Endothelial cell of umbilical vein (primary cell): ENCODE results near the gene NPDC1. TPM values are rescaled to one million over a fixed set of nuclear protein-coding genes. Genes with fewer than 3 reads are reported as not detected.

Experiments
- BruUV-seq: library from RNA; stranded (reverse); fragments of 400-500 nt; replicated peaks from 2 replicates; lab custom pipeline; 2021; lab: Mats Ljungman, UMichigan
- CTCF ChIA-PET: fragments of 300-600, 350-600 bp; sonication (Branson Sonifier 250); formaldehyde crosslinking; loops from one replicate; lab custom pipeline; 2021; ENCODE audit warnings: antibody characterized with exemption, inconsistent platforms; lab: Charles Lee
- POLR2A ChIA-PET: fragments of 300-600, 350-600 bp; sonication (Branson Sonifier 250); formaldehyde crosslinking; loops from one replicate; lab custom pipeline; 2021; ENCODE audit warnings: antibody characterized with exemption, inconsistent platforms; lab: Charles Lee
- DNase-seq: peaks from one replicate; pipeline ENCODE4 v3.0.0-alpha.2; 2011; ENCODE audit warnings: low read depth, low spot score
- FAIRE-seq: peaks from 2 replicates; lab custom pipeline; 2011; peaks lifted over from hg19 to GRCh38; lab: Jason Lieb, UNC
- H2AFZ ChIP-seq: 2 replicates; pipeline ENCODE4 v1.6.0; 2012; ENCODE audit warnings: low read depth, low read length, control low read depth, inconsistent platforms
- H3K27ac ChIP-seq: 2 replicates; pipeline ENCODE4 v1.5.1; 2011; ENCODE audit warnings: low read depth, mild to moderate bottlenecking, control low read depth, low read length, moderate library complexity; ENCODE audit not compliant: insufficient read depth
- H3K27me3 ChIP-seq, 2 experiments: 2 replicates each; pipeline versions ENCODE4 v1.6.0 to v1.6.1; 2011; ENCODE audit warnings: low read length in 2 of 2, mixed read lengths in 1 of 2; ENCODE audit not compliant: control insufficient read depth in 2 of 2, insufficient read depth in 2 of 2
- H3K36me3 ChIP-seq, 2 experiments: 2 replicates in 1 of 2; 3 replicates in 1 of 2; pipeline ENCODE4 v1.5.1; 2011; ENCODE audit warnings: low read length in 2 of 2, mild to moderate bottlenecking in 1 of 2, moderate library complexity in 1 of 2; ENCODE audit not compliant: control insufficient read depth in 2 of 2, insufficient read depth in 2 of 2; ENCODE audit errors: extremely low read depth in 1 of 2
- H3K4me1 ChIP-seq: 3 replicates; pipeline ENCODE4 v1.5.1; 2011; ENCODE audit warnings: mild to moderate bottlenecking, low read length; ENCODE audit not compliant: control insufficient read depth, insufficient read depth; ENCODE audit errors: extremely low read depth
- H3K4me2 ChIP-seq: 2 replicates; pipeline ENCODE4 v1.6.1; 2011; ENCODE audit warnings: low read length, control low read depth, mixed read lengths; ENCODE audit not compliant: insufficient read depth
- H3K4me3 ChIP-seq, 3 experiments: fragments of 200-600 bp in 1 of 3; sonication (generic), shearing (Covaris generic) in 1 of 3; replicated peaks in 1 of 3; 2 replicates each; pipeline ENCODE4 v1.5.1; 2011 to 2016; ENCODE audit warnings: control low read depth in 3 of 3, low read length in 3 of 3, mild to moderate bottlenecking in 2 of 3, inconsistent platforms in 1 of 3, low read depth in 1 of 3, moderate library complexity in 1 of 3; ENCODE audit not compliant: insufficient read depth in 1 of 3
- H3K79me2 ChIP-seq: 2 replicates; pipeline ENCODE4 v1.6.0; 2012; ENCODE audit warnings: low read length, inconsistent platforms; ENCODE audit not compliant: control insufficient read depth, insufficient read depth
- H3K9ac ChIP-seq: replicated peaks from 2 replicates; pipeline ENCODE3; 2011; ENCODE audit warnings: low read length, control low read depth; ENCODE audit not compliant: insufficient read depth; ENCODE audit errors: extremely low read depth
- H3K9me1 ChIP-seq: replicated peaks from 3 replicates; pipeline ENCODE4 v1.6.0; 2011; ENCODE audit warnings: mild to moderate bottlenecking, low read length; ENCODE audit not compliant: control insufficient read depth, insufficient read depth; ENCODE audit errors: extremely low read depth
- H3K9me3 ChIP-seq: replicated peaks from 2 replicates; pipeline ENCODE4 v1.5.1; 2012; ENCODE audit warnings: low read length, inconsistent platforms; ENCODE audit not compliant: control insufficient read depth, insufficient read depth
- H4K20me1 ChIP-seq: replicated peaks from 2 replicates; pipeline ENCODE3; 2011; ENCODE audit warnings: mild to moderate bottlenecking, low read length; ENCODE audit not compliant: control insufficient read depth, insufficient read depth; ENCODE audit errors: extremely low read depth
- EZH2 ChIP-seq: IDR thresholded peaks from 2 replicates; pipeline ENCODE4 v1.6.1; 2012; ENCODE audit warnings: borderline replicate concordance, low read depth, mild to moderate bottlenecking, moderate library complexity, low read length, inconsistent platforms; ENCODE audit not compliant: severe bottlenecking
- FOS ChIP-seq: IDR thresholded peaks from 2 replicates; pipeline ENCODE4 v1.6.1; 2011; ENCODE audit warnings: mild to moderate bottlenecking, low read length, moderate library complexity, borderline replicate concordance; ENCODE audit not compliant: insufficient read depth
- GATA2 ChIP-seq: IDR thresholded peaks from 2 replicates; pipeline ENCODE4 v1.7.0; 2011; ENCODE audit warnings: low read depth, mild to moderate bottlenecking, moderate library complexity, mixed read lengths, low read length; ENCODE audit not compliant: insufficient read length, insufficient read depth
- JUN ChIP-seq: IDR thresholded peaks from 2 replicates; pipeline ENCODE4 v1.6.1; 2011; ENCODE audit warnings: borderline replicate concordance, low read depth; ENCODE audit not compliant: insufficient read length, insufficient read depth
- MYC ChIP-seq: IDR thresholded peaks from one replicate; pipeline ENCODE4 v1.6.1; 2011; ENCODE audit warnings: mild to moderate bottlenecking, low read depth, low read length
- POLR2A ChIP-seq: IDR thresholded peaks from 2 replicates; pipeline ENCODE4 v1.6.1; 2012; ENCODE audit warnings: low read depth, mild to moderate bottlenecking, control low read depth, low read length
- POLR2AphosphoS5 ChIP-seq: IDR thresholded peaks from 2 replicates; pipeline ENCODE4 v1.6.1; 2012; ENCODE audit warnings: low read depth, mild to moderate bottlenecking, control low read depth, low read length, moderate library complexity; ENCODE audit not compliant: insufficient read depth
- dilution Hi-C: fragments of 300-500 bp; cut with MboI; formaldehyde crosslinking; loops from one replicate; pipeline ENCODE4 v1.15.0; 2019; ENCODE audit warnings: low sequenced_read_pairs; ENCODE audit not compliant: extremely low pct_ligation_motif_present
- intact Hi-C: fragments of 100-400 bp; cut with micrococcal nuclease; formaldehyde crosslinking; loops from one replicate; pipeline ENCODE4 v1.10.0; 2022
- polyA plus RNA-seq, 4 experiments: library from polyadenylated mRNA; depleted of rRNA in 3 of 4; stranded (reverse) in 3 of 4; unstranded in 1 of 4; fragments of >200 nt; gene quantifications; 2 replicates each; pipeline versions ENCODE4 v1.2.1 to v1.2.3, GENCODE V29; 2011 to 2012; ENCODE audit warnings: missing spikeins in 1 of 4
- total RNA-seq: library from RNA; stranded (reverse); gene quantifications from 2 replicates; pipeline ENCODE4 v1.2.3, GENCODE V29; 2021
- TF ChIP-seq, protein P1 (sequence below), 2 donors: IDR thresholded peaks; 1 replicate in 1 of 2; 2 replicates in 1 of 2; pipeline ENCODE4 v1.5.1; 2011; ENCODE audit warnings: low read length in 2 of 2, mild to moderate bottlenecking in 2 of 2, moderate library complexity in 2 of 2, control low read depth in 1 of 2, inconsistent platforms in 1 of 2, low read depth in 1 of 2; ENCODE audit not compliant: insufficient read depth in 1 of 2; ENCODE audit errors: extremely low read depth in 1 of 2
- TF ChIP-seq, protein P2 (sequence below): IDR thresholded peaks from 2 replicates; pipeline ENCODE4 v1.6.1; 2011; ENCODE audit not compliant: insufficient read depth, insufficient read length

Gene NPDC1
- total and polyA plus RNA-seq, 2 donors (not counting 3 experiments of a cell fraction or from before 2014, with no cell fraction given) = 115 to 181 TPM

DNA sequence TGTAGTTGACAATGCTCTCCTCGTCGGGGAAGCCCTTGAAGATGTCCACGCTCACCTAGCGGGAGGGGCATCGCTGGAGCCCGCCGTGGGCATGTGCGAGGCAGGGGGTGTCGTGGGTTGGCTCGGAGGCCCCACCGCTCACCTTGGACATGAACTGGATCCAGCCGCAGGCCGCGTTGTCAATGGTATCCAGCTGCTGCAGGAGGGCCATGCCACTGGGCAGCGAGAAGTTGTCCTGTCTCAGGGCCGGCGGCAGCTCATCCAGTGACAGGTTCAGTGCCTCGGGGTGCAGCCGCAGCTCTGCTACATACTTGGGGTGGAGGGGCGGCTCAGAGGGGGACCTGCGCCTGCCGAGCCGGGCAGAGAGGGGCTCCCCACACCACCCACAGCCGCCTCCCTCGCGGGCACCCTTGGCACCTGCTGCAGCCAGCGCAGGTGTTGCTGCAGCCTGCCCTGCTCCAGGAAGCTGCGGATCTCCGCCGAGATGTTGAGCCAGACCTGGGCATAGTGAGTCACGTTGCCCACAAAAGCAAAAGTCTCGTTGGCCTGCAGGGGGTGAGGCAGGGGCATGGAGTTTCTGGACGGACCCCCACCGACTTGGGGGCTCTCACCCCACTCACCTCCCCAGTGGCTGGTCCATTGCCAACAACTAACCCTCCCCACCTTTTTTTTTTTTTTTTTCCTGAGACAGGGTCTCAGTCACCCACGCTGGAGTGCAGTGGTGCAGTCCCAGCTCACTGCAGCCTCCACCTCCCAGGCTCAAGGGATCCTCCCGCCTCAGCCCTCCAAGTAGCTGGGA is 27.0 kb downstream of the NPDC1 start:
- Histone ChIP-seq H3K4me1 (no peaks in the 10 kb centered on the region), H2AFZ (no peak overlapping the region), H4K20me1 (no peaks in the 10 kb centered on the region), H3K9me1 (no peaks in the 10 kb centered on the region), H3K4me2 (no peak overlapping the region), H3K36me3 (no peaks in the 10 kb centered on the region), H3K27me3 (no peaks in the 10 kb centered on the region), H3K9me3 (no peaks in the 10 kb centered on the region), H3K4me3 (no peak overlapping the region), H3K79me2 (no peaks in the 10 kb centered on the region), H3K9ac (no peak overlapping the region), H3K27ac (no peak overlapping the region)
- DNase-seq = no peak
- BruUV-seq = no TSS peak
- TF ChIP-seq, protein P1, sequence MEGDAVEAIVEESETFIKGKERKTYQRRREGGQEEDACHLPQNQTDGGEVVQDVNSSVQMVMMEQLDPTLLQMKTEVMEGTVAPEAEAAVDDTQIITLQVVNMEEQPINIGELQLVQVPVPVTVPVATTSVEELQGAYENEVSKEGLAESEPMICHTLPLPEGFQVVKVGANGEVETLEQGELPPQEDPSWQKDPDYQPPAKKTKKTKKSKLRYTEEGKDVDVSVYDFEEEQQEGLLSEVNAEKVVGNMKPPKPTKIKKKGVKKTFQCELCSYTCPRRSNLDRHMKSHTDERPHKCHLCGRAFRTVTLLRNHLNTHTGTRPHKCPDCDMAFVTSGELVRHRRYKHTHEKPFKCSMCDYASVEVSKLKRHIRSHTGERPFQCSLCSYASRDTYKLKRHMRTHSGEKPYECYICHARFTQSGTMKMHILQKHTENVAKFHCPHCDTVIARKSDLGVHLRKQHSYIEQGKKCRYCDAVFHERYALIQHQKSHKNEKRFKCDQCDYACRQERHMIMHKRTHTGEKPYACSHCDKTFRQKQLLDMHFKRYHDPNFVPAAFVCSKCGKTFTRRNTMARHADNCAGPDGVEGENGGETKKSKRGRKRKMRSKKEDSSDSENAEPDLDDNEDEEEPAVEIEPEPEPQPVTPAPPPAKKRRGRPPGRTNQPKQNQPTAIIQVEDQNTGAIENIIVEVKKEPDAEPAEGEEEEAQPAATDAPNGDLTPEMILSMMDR (IDR thresholded peaks at IDR 0.05; ENCODE audit: extremely low read depth in 1 of 2, insufficient read depth in 1 of 2, low read depth in 1 of 2, low read length in 2 of 2) = no peak
- TF ChIP-seq GATA2 (no peak), MYC (no peak), EZH2 (no peak), POLR2AphosphoS5 (no peak), POLR2A (no peak), FOS (no peak), JUN (no peak)
- TF ChIP-seq, protein P2, sequence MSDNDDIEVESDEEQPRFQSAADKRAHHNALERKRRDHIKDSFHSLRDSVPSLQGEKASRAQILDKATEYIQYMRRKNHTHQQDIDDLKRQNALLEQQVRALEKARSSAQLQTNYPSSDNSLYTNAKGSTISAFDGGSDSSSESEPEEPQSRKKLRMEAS = no peak
- dilution Hi-C loops (no loop called here), intact Hi-C loops (no loop called here)
- CTCF ChIA-PET = interaction anchor here (1.1 to 1.2 kb wide), 2 partner anchors 10 to 71 kb away, joined by 3 to 8 read pairs; partner anchors contain the start of gene ABCA2
- POLR2A ChIA-PET = no interaction called here
- FAIRE-seq = no peak
